Neural progenitor cell (in vitro differentiated cells): ENCODE results near the gene NKD2. TPM values are rescaled to one million over a fixed set of nuclear protein-coding genes. Genes with fewer than 3 reads are reported as not detected.

Source experiments
- DNase-seq: peaks from one replicate; pipeline ENCODE4 v3.0.0-alpha.2; 2016; ENCODE audit warnings: low spot score
- H2AFZ ChIP-seq: fragments of 200-600 bp; sonication (generic); replicated peaks from 2 replicates; pipeline ENCODE4 v1.6.1; 2016; ENCODE audit warnings: antibody characterized with exemption
- H3F3A ChIP-seq: fragments of 200-600 bp; sonication (generic); 2 replicates; pipeline ENCODE4 v1.6.1; 2016; ENCODE audit warnings: antibody characterized with exemption, low read depth
- H3K27ac ChIP-seq: fragments of 200-600 bp; sonication (generic); 2 replicates; pipeline ENCODE4 v1.5.1; 2016; ENCODE audit warnings: mild to moderate bottlenecking
- H3K27me3 ChIP-seq: fragments of 200-600 bp; sonication (generic); 2 replicates; pipeline ENCODE4 v1.6.1; 2016; ENCODE audit warnings: mild to moderate bottlenecking, moderate library complexity
- H3K36me3 ChIP-seq: fragments of 200-600 bp; sonication (generic); 2 replicates; pipeline ENCODE4 v1.5.1; 2016
- H3K4me1 ChIP-seq: fragments of 200-600 bp; sonication (generic); 2 replicates; pipeline ENCODE4 v1.6.1; 2016; ENCODE audit warnings: mixed run types
- H3K4me2 ChIP-seq: fragments of 200-600 bp; sonication (generic); 2 replicates; pipeline ENCODE4 v1.6.1; 2016
- H3K4me3 ChIP-seq: fragments of 200-600 bp; sonication (generic); 2 replicates; pipeline ENCODE4 v1.5.1; 2016
- H3K79me2 ChIP-seq: fragments of 200-600 bp; sonication (generic); 2 replicates; pipeline ENCODE4 v1.6.1; 2016; ENCODE audit warnings: low read depth
- H3K9ac ChIP-seq: fragments of 200-600 bp; sonication (generic); 2 replicates; pipeline ENCODE4 v1.6.1; 2016
- H3K9me3 ChIP-seq: fragments of 200-600 bp; sonication (generic); 2 replicates; pipeline ENCODE4 v1.5.1; 2016; ENCODE audit warnings: low read depth
- H4K20me1 ChIP-seq: fragments of 200-600 bp; sonication (generic); 2 replicates; pipeline ENCODE4 v1.6.1; 2016; ENCODE audit warnings: low read depth
- H3K27ac Mint-ChIP-seq: 3 replicates; pipeline ENCODE4 v1.8.0; 2021; ENCODE audit warnings: mixed read lengths
- H3K27me3 Mint-ChIP-seq: 2 replicates; pipeline ENCODE4 v1.8.0; 2022; ENCODE audit warnings: low read depth, mild to moderate bottlenecking, inconsistent platforms, moderate library complexity, mixed read lengths; ENCODE audit not compliant: insufficient read depth
- H3K36me3 Mint-ChIP-seq: 3 replicates; pipeline ENCODE4 v1.8.0; 2021; ENCODE audit warnings: mixed read lengths
- H3K4me1 Mint-ChIP-seq: 3 replicates; pipeline ENCODE4 v1.8.0; 2021; ENCODE audit warnings: mixed read lengths
- H3K4me3 Mint-ChIP-seq: 3 replicates; pipeline ENCODE4 v1.8.0; 2021; ENCODE audit warnings: mild to moderate bottlenecking, moderate library complexity, mixed read lengths
- H3K9me3 Mint-ChIP-seq: 3 replicates; pipeline ENCODE4 v1.8.0; 2020; ENCODE audit warnings: mixed read lengths
- CTCF ChIP-seq: fragments of 200-600 bp; sonication (generic); IDR thresholded peaks from 2 replicates; pipeline ENCODE4 v1.5.1; 2017; ENCODE audit warnings: antibody characterized with exemption, mild to moderate bottlenecking
- EZH2 ChIP-seq: fragments of 200-600 bp; sonication (generic); IDR thresholded peaks from 2 replicates; pipeline ENCODE4 v1.6.1; 2017; ENCODE audit warnings: antibody characterized with exemption, mild to moderate bottlenecking, moderate library complexity
- EZH2phosphoT487 ChIP-seq: fragments of 200-600 bp; sonication (generic); IDR thresholded peaks from 2 replicates; pipeline ENCODE4 v1.6.1; 2017; ENCODE audit warnings: antibody characterized with exemption
- total RNA-seq: library from RNA; depleted of rRNA; stranded (reverse); fragments of >200 nt; gene quantifications from 2 replicates; pipeline ENCODE4 v1.2.3, GENCODE V29; 2015; ENCODE audit warnings: low replicate concordance

The NKD2 gene
- total RNA-seq, 1 donor from 2014 or later, result 1.3 TPM

DNA sequence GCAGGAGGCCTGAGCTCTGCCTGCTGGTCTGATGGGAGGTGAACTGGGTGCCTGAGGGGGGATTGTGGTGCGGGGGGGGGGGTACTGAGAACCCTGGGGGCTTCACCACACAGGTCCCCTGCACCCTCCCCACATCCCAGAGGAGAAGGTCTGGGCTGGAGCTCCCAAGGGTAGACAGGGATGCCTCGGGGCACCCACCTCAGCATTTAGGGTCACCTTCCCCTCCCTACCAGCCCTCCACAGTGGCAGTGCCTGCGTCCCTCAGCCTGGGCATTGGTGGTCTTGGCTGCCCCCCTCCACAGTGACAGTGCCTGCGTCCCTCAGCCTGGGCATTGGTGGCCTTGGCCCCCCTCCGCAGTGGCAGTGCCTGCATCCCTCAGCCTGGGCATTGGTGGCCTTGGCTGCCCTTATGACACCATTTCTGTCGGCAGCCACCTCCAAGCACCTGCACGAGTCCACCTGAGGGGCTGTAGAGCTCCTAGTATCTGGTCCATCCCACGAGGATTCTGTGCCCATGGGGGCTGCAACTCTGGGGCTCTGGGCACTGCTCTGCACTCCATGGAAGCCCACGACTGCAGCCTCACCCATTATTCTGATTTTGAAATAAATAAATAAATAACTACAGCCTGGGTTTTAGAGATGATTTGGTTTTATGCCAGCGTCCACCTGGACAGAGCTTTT is 21.5 kb downstream of the NKD2 start:
- DNase-seq, result no peak

DNA sequence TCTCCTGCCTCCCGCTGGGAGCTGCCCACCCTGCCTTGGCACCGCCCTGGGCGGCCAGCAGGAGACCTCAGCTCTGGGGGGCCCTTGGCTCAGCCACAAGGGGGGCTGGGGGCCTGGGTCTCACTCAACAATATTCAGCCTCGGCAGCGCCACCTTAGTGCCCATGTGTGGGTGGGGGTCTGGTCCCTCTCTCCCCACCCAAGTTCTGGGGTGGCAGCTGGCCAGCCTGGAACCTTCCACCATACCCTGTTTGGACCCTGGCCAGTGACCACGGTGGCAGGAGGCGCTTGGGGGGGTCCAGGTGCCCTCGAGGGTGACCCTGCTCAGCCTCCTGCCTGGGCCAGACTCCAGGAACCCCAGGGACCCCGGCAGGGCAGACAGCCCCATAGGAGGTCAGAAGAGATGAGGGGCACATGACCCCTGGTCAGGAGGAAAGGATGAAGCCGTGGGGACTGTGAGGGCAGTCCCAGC is 22.2 kb downstream of the NKD2 start:
- H3K27ac ChIP-seq, result no peak overlapping the region
- peaks cover 6% of the 10 kb centered on the region for H3K27me3 Mint-ChIP-seq

More for the DNA sequence above, 21.5 kb downstream of the NKD2 start:
- no peaks in the 10 kb centered on the region for H3K9me3 Mint-ChIP-seq
- H3K36me3 ChIP-seq, result no peaks in the 10 kb centered on the region
- H3K4me1 ChIP-seq, result peaks cover 12% of the 10 kb centered on the region
- H2AFZ ChIP-seq, result no peak overlapping the region
- peaks cover 4% of the 10 kb centered on the region for H3K27me3 Mint-ChIP-seq
- TF ChIP-seq EZH2phosphoT487 (no peak), CTCF (no peak), EZH2 (no peak)
- H3K79me2 ChIP-seq, result no peaks in the 10 kb centered on the region
- H3K27ac ChIP-seq, result no peak overlapping the region
- H3K27ac Mint-ChIP-seq, result no peak overlapping the region
- H3K9ac ChIP-seq, result no peak overlapping the region
- H3K4me1 Mint-ChIP-seq, result peaks cover 11% of the 10 kb centered on the region
- peaks cover 1% of the 10 kb centered on the region for H3K36me3 Mint-ChIP-seq
- no peaks in the 10 kb centered on the region for H4K20me1 ChIP-seq
- no peak overlapping the region for H3K4me3 ChIP-seq
- no peak overlapping the region for H3K4me3 Mint-ChIP-seq
- H3K9me3 ChIP-seq, result no peaks in the 10 kb centered on the region
- no peaks in the 10 kb centered on the region for H3F3A ChIP-seq
- no peaks in the 10 kb centered on the region for H3K27me3 ChIP-seq
- no peak overlapping the region for H3K4me2 ChIP-seq

GRCh38 chr5:1031306-1031959 is 22.8 kb downstream of the NKD2 start:
- Mint-ChIP-seq H3K27ac (no peak overlapping the region), H3K4me3 (no peak overlapping the region), H3K9me3 (no peaks in the 10 kb centered on the region), H3K4me1 (peaks cover 11% of the 10 kb centered on the region), H3K27me3 (peaks cover 6% of the 10 kb centered on the region), H3K36me3 (peaks cover 2% of the 10 kb centered on the region)
- Histone ChIP-seq H3K4me1 (peaks cover 12% of the 10 kb centered on the region), H4K20me1 (no peaks in the 10 kb centered on the region), H3K27ac (no peak overlapping the region), H3K9ac (no peak overlapping the region), H3K27me3 (no peaks in the 10 kb centered on the region), H3K4me3 (no peak overlapping the region), H3F3A (no peaks in the 10 kb centered on the region), H2AFZ (no peak overlapping the region), H3K36me3 (no peaks in the 10 kb centered on the region), H3K9me3 (no peaks in the 10 kb centered on the region), H3K79me2 (no peaks in the 10 kb centered on the region), H3K4me2 (no peak overlapping the region)
- TF ChIP-seq CTCF (no peak), EZH2 (no peak), EZH2phosphoT487 (no peak)
- no peak for DNase-seq

More for the DNA sequence above, 22.2 kb downstream of the NKD2 start:
- Mint-ChIP-seq H3K27ac (no peak overlapping the region), H3K4me3 (no peak overlapping the region), H3K9me3 (no peaks in the 10 kb centered on the region), H3K4me1 (peaks cover 11% of the 10 kb centered on the region), H3K36me3 (peaks cover 2% of the 10 kb centered on the region)
- Histone ChIP-seq H3K9ac (no peak overlapping the region), H3K4me3 (no peak overlapping the region), H3K36me3 (no peaks in the 10 kb centered on the region), H3K4me1 (peaks cover 12% of the 10 kb centered on the region), H3K79me2 (no peaks in the 10 kb centered on the region), H4K20me1 (no peaks in the 10 kb centered on the region), H3K27me3 (no peaks in the 10 kb centered on the region), H2AFZ (no peak overlapping the region), H3F3A (no peaks in the 10 kb centered on the region), H3K9me3 (no peaks in the 10 kb centered on the region), H3K4me2 (no peak overlapping the region)
- DNase-seq, result no peak
- TF ChIP-seq EZH2 (no peak), CTCF (no peak), EZH2phosphoT487 (no peak)
